Dedifferentiated amniotic fluid mesenchymal stem cell (primary cell): Measurements from ENCODE around the gene PCDHGA1.
A peak's percentile ranks its signal among the peaks of the same experiment; 100 is the strongest.

Source experiments
- DNase-seq: peaks from one replicate; pipeline ENCODE4 v3.0.0-alpha.2; 2016; ENCODE audit errors: extremely low spot score

The PCDHGA1 gene

GRCh38 chr5:141529873-141530272 is 199.6 kb downstream of the PCDHGA1 start:
- no peak for DNase-seq

- no peak for DNase-seq
These were observed 202.4 kb downstream of the PCDHGA1 start for GRCh38 chr5:141532726-141533125.

- no peak for DNase-seq
These were observed 203.6 kb downstream of the PCDHGA1 start for GRCh38 chr5:141533897-141534296.

- DNase-seq = no peak
These were observed 204.3 kb downstream of the PCDHGA1 start for GRCh38 chr5:141534492-141535213.

GRCh38 chr5:141543053-141543452 is 212.7 kb downstream of the PCDHGA1 start:
- DNase-seq = no peak

GRCh38 chr5:141547488-141547887 is 217.2 kb downstream of the PCDHGA1 start:
- no peak for DNase-seq

- no peak for DNase-seq
These were observed 217.6 kb downstream of the PCDHGA1 start for GRCh38 chr5:141547921-141548320.

- DNase-seq = peak; percentile 98
These were observed 227.4 kb downstream of the PCDHGA1 start for GRCh38 chr5:141557681-141558136.

GRCh38 chr5:141558150-141558549 is 227.8 kb downstream of the PCDHGA1 start:
- DNase-seq = no peak

GRCh38 chr5:141559461-141559860 is 229.1 kb downstream of the PCDHGA1 start:
- DNase-seq = no peak

GRCh38 chr5:141560151-141560550 is 229.8 kb downstream of the PCDHGA1 start:
- no peak for DNase-seq

GRCh38 chr5:141560725-141561483 is 230.6 kb downstream of the PCDHGA1 start:
- DNase-seq = peak; percentile 96
